Activated CD4-positive, alpha-beta T cell treated with anti-CD3 and anti-CD28 coated beads, Interleukin-2, Interleukin-4, amounts not matched to agents 100 ng/mL and 50 ng/mL, durations not matched to agents 16 hours and 8 hours (primary cell): ENCODE results near the gene PHLPP1.
"Not testable (repeated sequence)": the region's sequence is repeated elsewhere in the genome, so short reads cannot be mapped to it uniquely, and the experiment has no call there.

Experiments
- DNase-seq: peaks from one replicate; pipeline ENCODE4 v3.0.0-alpha.2; 2020; ENCODE audit warnings: low spot score

PHLPP1 gene

DNA sequence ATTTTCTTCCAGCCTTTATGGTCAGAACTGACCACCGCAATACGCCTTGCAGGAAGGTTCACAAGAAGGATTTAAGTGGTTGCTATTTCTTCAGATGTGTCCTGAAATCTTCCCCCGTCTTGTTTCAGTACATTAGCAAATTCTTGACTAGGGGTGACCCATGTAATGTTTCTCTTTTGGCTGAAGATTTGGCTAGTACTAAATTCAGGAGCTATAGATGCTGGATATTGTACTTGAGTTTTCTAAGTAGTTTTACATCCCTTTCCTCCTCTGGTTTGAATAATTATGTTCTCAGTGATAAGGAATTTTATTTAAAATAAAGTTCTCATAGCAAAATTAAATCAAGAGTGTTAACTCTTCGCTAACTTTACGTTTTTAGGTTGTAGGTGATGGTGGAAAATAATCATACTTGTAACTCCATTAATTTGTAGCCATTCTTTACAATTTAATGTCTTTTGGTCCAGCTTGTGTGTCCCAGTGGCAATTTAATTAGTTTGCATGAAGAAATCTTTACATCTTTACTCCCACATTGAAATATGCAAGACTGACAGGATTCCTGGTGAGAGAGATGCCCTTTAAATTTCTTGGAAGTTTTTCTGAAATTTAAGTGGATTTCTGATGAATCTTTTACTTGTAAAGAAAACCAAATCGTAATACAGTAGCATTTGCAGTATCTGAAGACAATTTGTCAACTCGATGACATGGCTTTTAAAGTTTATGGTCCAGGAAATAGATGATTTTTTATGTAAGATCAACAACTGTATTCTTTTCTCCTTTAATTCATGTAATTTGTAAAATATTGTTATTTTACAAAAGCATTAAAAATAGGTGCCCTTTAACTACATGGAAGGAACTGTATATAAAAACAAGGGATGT is 2.8 kb downstream of the PHLPP1 start:
- no peak for DNase-seq

DNA sequence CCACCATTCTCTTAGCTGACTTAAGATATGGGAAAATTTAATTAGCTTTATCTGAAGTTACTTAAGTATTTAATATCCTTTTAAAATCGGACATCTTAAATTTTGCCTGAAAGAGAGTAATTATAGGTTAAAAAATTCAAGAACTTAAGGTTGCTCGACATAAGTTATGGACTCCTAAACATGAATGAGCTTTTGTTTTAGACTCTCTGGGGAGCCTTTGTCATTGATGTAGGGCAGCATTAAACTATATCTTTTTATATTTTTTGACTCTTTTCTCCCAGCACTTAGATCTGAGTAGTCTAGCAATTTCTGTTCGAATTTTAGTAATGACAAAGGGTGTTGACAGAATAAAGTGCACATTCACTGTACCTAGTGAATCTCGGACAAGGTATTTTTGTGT is 4.7 kb downstream of the PHLPP1 start:
- no peak for DNase-seq

DNA sequence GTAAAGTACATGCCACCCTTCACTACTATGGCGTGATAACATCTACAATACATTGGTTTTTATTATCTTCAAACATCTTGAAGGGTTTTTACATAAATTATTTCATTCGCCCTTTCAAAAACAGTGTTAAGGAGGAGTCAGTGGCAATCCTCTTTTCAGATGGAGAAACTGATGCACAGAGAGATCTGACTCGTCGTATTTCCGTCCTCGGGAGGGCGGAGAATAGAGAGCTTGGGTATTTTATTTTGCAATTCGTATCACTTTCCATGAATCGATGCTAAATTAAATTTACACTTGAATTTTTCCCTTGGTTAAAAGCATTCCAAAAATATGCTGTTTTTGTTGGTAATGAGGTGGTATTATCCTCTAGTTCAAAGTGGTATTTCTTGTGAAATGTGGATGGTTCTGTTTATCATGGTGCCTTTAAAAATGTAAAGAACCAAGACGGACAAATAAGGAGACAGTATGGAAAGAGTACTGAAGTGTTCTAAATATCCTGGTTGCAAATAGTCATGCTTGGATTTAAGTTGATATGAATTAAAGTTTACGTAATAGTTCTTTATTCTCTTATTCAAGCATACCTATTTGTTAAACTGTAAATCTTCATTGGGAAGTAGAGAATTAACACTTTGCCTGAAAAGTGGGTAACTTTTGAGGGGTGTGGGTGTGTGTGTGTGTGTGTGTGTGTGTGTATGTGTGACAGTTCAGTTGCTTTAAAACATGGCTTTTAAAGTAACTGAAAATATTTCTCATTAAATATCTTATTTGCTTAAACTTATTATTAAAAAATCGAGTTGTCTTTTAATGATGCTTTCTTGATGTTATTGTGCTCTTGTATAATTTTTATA is 5.6 kb downstream of the PHLPP1 start:
- DNase-seq: no peak

DNA sequence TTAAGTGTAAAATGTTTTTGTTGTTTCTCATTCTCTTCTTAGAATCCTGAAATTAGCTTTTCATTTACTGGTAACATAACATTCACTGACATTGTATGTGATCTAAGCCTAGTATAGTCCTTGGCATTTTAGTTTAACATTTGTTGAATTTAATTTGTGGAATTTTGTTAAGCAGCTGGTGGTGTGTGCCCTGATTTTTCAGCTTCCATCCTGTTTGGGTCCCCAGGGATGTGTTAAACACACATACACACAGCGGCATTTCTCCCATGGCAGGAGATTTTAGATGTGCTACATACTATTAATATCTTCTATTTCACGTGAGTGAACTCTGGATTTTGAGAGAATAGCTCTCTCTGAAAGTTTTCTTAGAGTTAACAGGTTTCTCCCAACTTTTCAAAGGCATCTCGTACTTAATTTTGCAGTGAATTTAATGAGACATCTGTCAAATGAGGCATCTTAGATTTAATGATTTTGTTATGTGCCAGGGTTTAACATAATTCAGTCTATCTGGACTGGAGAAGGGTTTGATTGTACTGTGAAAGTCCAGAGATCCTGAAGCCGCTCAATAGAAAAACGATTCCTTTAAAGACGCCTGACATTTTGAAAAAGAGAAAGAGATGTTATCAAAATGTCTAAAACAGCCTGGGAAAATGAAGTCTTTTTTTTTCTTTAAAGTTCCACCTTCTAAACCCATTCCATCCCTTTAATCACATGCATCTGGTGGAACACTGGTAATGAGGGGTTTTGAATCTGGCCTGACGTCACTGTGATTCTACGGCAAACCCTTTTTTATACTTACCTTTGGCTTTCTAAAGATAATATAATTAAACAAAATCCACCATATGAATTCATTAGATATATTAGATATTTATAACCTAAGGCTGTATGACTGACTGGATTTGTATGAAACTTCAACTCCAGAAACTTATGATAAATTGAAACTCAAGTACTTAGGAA is 6.8 kb downstream of the PHLPP1 start:
- no peak for DNase-seq

DNA sequence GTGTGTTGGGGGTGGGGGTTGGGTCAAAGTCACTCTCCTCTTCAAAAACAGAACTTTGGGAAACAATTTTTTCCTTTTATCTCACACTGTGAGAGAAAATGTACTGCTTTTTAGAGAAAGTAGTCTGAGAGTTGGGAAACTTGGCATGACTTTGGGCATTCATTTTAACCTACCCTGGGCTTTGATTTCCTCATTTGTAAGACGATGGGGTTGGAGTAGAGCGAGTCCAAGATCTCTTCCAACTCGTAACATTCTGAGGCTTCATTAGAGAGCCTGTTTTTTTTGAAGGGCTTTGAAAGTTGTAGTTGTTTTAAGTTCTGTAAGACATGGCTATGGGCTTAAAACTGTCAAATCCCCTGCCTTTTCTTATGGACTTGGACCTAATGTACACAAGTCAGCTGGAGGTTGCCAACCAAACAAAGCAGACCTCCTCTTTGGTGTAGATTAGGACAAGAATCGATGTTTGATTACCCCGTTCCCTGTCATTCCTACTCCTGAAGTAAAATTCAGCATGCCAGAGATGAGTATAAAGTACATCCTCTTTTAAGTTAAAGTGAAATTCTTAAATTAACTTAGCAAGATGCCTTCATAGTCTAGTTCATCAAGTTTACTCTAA is 8.4 kb downstream of the PHLPP1 start:
- DNase-seq: no peak

DNA sequence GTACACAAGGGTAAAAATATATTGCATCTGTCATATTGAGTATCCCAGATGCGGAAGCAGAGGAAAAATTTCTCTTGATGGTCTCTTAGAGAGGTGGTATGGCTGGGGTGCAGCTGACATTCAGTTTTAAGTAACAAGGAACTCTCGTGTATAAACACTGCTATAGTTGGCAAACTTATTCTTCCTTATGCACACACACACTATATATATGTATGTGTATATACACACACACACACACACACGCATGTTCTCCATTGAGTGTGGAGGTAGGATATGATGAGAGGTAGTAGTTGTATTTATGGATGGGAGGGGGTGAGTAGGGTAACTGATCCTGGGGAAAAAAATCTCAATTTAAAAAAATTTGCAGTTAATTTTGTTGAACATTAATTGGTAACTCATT is 10.6 kb downstream of the PHLPP1 start:
- DNase-seq: no peak

GRCh38 chr18:62728254-62728653 is 12.9 kb downstream of the PHLPP1 start:
- DNase-seq: no peak

DNA sequence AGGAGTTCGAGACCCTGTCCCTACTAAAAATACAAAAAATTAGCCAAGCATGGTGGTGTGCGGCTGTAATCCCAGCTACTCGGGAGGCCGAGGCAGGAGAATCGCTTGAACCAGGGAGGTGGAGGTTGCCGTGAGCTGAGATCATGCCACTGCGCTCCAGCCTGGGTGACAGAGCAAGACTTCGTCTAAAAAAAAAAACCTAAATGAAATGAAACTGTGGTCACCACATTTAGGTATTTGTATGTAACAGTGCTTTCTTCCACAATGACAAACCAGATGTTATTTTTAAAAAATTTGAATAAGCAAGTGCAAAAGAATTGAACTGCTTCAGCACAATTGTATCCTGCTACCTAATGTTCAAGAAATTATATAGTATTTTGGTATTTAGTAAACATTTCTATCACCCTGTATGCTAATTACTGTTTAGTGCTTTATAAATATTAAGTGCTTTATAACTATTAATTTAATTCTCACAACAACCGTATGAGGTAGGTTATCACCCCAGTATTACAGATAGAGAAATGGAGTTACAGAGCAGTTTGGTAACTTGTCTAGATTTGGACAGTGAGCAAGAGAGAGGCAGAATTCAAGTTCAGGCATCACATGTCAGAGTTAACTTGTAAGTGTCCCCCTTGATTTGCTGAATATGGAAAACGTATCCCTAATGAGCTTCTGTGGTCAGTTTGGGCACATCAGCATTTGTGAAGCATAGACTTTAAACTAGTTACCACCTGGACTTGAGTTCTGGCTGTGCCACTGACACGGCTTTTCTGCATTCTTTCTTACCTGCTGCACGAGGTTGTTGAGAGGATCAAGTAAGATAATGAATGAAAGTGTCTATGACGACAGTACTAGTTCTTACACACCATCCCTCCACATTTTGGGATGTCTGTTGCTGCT is 14.4 kb downstream of the PHLPP1 start:
- no peak for DNase-seq

DNA sequence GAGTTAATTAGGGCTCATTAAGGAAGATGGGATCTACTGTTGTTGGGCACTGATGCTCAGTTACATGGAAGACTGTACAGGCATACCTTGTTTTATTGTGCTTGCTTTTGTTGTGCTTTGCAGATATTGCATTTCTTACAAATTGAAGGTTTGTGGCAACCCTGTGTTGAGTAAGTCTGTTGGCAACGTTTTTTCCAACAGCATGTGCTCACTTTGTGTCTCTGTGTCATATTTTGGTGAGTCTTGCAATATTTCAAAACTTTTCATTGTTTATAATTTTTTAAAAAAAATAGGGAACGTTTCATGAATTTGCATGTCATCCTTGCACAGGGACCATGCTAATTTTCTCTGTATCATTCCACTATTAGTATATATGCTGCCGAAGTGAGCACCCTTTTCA is 15.6 kb downstream of the PHLPP1 start:
- DNase-seq: no peak

- no peak for DNase-seq
These were observed 17.3 kb downstream of the PHLPP1 start for GRCh38 chr18:62732617-62733016.

GRCh38 chr18:62734290-62734689 is 18.9 kb downstream of the PHLPP1 start:
- DNase-seq: no peak

DNA sequence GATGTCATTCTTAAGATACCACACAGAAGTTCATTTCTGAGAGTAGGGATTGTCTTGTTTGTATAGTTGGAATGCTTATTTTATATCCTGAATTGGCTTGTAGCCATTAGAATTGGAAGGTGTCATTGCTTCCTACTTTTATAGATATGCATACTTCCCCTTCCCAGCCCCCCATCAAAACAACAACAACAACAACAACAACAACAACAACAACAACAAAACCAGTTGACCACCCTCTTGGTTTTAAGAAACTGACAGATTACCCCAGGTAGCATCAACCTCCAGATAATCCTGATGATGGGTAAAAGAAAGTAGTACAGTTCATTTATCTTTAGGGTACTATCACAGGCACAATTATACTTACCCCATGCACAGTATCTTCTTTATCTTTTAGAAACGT is 20.0 kb downstream of the PHLPP1 start:
- DNase-seq: no peak

DNA sequence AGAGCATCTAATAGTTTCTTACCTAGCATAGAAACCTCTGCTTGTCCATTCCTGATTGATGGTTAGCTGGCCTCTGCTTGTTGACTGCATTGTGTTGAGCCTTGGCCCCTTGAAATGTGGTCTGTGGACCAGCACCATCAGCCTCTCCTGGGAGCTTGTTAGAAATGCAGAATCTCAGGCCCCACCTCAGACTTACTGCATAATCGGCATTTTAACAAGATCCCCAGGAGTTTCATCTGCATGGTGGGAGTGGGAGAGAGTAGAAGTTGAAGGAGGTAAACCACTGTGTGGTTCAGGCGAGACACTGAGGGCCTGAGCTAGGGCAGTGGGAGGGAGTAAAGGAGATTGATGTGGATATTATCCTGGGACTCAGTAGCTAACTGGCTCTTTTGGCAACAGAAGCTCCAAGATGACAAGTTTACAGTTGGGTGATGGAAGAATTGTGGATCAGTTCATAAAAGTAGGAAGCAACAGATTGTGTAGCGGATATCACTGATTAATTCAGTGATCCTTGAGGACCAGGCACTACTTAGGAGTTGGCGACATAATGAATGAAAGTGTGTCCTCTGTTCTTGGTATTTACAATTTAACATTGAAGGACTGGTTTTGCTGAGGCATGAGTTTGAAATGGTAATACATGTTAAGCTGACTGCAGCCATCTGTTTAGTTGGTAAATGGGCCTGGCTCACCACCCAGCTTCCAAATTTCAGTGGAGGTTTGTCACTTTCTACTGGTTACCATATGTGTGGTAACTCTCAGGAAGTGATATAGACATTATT is 20.9 kb downstream of the PHLPP1 start:
- DNase-seq: no peak

GRCh38 chr18:62737241-62737873 is 22.0 kb downstream of the PHLPP1 start:
- no peak for DNase-seq

- DNase-seq: no peak
These were observed 23.3 kb downstream of the PHLPP1 start for GRCh38 chr18:62738639-62739038.

DNA sequence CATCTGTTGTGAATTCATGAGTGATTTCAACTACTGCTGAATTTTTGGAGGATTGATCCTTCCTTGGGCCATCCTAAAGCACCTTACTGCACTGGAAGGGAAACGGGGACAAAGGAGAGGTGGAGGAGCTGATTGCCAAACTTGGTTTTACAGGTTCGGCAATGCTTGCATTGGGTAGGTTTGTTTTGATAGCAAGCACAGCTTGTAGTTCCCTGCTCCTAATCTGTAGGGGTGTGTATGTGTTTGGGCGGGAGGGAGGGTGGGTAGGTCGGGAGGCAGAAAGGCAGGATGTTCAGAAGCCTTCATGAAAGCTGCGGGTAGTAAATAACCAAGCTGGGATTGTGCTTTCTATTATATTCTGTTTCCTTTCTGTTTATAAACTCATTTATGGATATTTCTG is 24.6 kb downstream of the PHLPP1 start:
- DNase-seq: no peak

DNA sequence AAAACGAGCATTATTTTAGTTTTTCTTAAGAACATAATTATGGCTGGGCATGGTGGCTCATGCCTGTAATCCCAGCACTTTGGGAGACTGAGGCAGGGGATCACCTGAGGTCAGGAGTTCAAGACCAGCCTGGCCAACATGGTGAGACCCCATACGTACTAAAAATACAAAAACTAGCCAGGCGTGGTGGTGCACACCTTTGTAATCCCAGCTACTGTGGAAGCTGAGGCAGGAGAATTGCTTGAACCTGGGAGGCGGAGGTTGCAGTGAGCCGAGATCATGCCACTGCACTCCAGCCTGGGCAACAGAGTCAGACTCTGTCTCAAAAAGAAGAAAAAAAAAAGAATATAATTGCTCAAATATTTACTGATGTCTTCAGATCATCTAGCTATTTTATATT is 25.3 kb downstream of the PHLPP1 start:
- DNase-seq: not testable (repeated sequence)

GRCh38 chr18:62741118-62741566 is 25.8 kb downstream of the PHLPP1 start:
- peak; percentile 22 for DNase-seq

- DNase-seq: no peak
These were observed 26.2 kb downstream of the PHLPP1 start for GRCh38 chr18:62741584-62741983.
